H1 (cell line): ENCODE results near the gene ZBTB38. TPM values are rescaled to one million over a fixed set of nuclear protein-coding genes. Genes with fewer than 3 reads are reported as not detected.

Experiments
- CTCF ChIA-PET: fragments of 300-600 bp; sonication (Branson Sonifier 250); formaldehyde crosslinking; loops from one replicate; lab custom pipeline; 2021; ENCODE audit not compliant: partially characterized antibody; lab: Charles Lee
- POLR2A ChIA-PET: fragments of 300-600 bp; sonication (Branson Sonifier 250); formaldehyde crosslinking; loops from one replicate; lab custom pipeline; 2021; ENCODE audit warnings: inconsistent platforms; ENCODE audit not compliant: partially characterized antibody; lab: Charles Lee
- DNase-seq, 2 experiments: peaks; one replicate each; pipeline versions ENCODE4 v3.0.0 to v3.0.0-alpha.2; 2010 to 2022; ENCODE audit warnings: low spot score in 2 of 2, low read depth in 1 of 2, mixed read lengths in 1 of 2
- FAIRE-seq: peaks from 2 replicates; lab custom pipeline; 2011; peaks lifted over from hg19 to GRCh38; lab: Jason Lieb, UNC
- H2AFZ ChIP-seq: 2 replicates; pipeline ENCODE4 v1.8.1; 2012; ENCODE audit warnings: low read length, inconsistent platforms
- H2AK5ac ChIP-seq: 2 replicates; pipeline ENCODE4 v1.6.1; 2013; ENCODE audit warnings: low read depth, low read length
- H2BK120ac ChIP-seq: replicated peaks from 2 replicates; pipeline ENCODE3; 2013; ENCODE audit warnings: low read depth, low read length, inconsistent platforms
- H2BK12ac ChIP-seq: 2 replicates; pipeline ENCODE4 v1.6.1; 2013; ENCODE audit warnings: low read depth, low read length
- H2BK15ac ChIP-seq: 2 replicates; pipeline ENCODE4 v1.6.1; 2013; ENCODE audit warnings: low read length
- H2BK20ac ChIP-seq: 2 replicates; pipeline ENCODE4 v1.6.1; 2013; ENCODE audit warnings: low read length
- H2BK5ac ChIP-seq: 2 replicates; pipeline ENCODE4 v1.6.1; 2013; ENCODE audit warnings: low read depth, low read length
- H3K14ac ChIP-seq: 2 replicates; pipeline ENCODE4 v1.6.1; 2013; ENCODE audit warnings: inconsistent platforms; ENCODE audit not compliant: insufficient read length
- H3K18ac ChIP-seq: 2 replicates; pipeline ENCODE4 v1.6.1; 2013; ENCODE audit warnings: low read length; ENCODE audit errors: extremely low read depth
- H3K23ac ChIP-seq: 2 replicates; pipeline ENCODE4 v1.6.1; 2013; ENCODE audit warnings: inconsistent platforms; ENCODE audit not compliant: insufficient read length
- H3K23me2 ChIP-seq: 2 replicates; pipeline ENCODE4 v1.6.1; 2013; ENCODE audit warnings: low read depth, low read length
- H3K27ac ChIP-seq: 2 replicates; pipeline ENCODE4 v1.6.1; 2011; ENCODE audit warnings: low read depth, low read length, inconsistent platforms
- H3K27me3 ChIP-seq, 4 experiments: replicated peaks in 1 of 4; 1 replicate in 1 of 4; 2 replicates in 3 of 4; pipeline versions ENCODE4 v1.6.1 to v1.8.1; 2011 to 2013; ENCODE audit warnings: low read length in 3 of 4, mild to moderate bottlenecking in 3 of 4, inconsistent platforms in 2 of 4, mixed read lengths in 2 of 4, moderate library complexity in 1 of 4; ENCODE audit not compliant: control insufficient read depth in 3 of 4, insufficient read depth in 3 of 4; ENCODE audit errors: extremely low read depth in 1 of 4
- H3K36me3 ChIP-seq, 4 experiments: 2 replicates each; pipeline versions ENCODE4 v1.6.1 to v1.8.1; 2011 to 2013; ENCODE audit warnings: mild to moderate bottlenecking in 4 of 4, low read length in 3 of 4, moderate library complexity in 2 of 4, control low read depth in 1 of 4, inconsistent platforms in 1 of 4; ENCODE audit not compliant: insufficient read depth in 4 of 4, control insufficient read depth in 2 of 4
- H3K4ac ChIP-seq: replicated peaks from 2 replicates; pipeline ENCODE3; 2013; ENCODE audit warnings: low read length, low read depth, mixed read lengths, inconsistent platforms; ENCODE audit not compliant: insufficient read length
- H3K4me1 ChIP-seq, 4 experiments: replicated peaks in 1 of 4; 1 replicate in 1 of 4; 2 replicates in 3 of 4; pipeline versions ENCODE4 v1.6.1 to v1.8.1; 2011 to 2013; ENCODE audit warnings: low read length in 3 of 4, inconsistent platforms in 2 of 4, mixed read lengths in 1 of 4; ENCODE audit not compliant: insufficient read depth in 4 of 4, control insufficient read depth in 3 of 4
- H3K4me2 ChIP-seq, 2 experiments: 2 replicates each; pipeline versions ENCODE4 v1.6.1 to v1.8.1; 2011 to 2013; ENCODE audit warnings: low read depth in 2 of 2, low read length in 2 of 2, control low read depth in 1 of 2, inconsistent platforms in 1 of 2, mild to moderate bottlenecking in 1 of 2; ENCODE audit not compliant: insufficient read depth in 1 of 2
- H3K4me3 ChIP-seq, 4 experiments: fragments of 200-600, 300-600 bp in 1 of 4; sonication (generic), shearing (Covaris generic), sonication (Bioruptor Twin) in 1 of 4; 2 replicates each; pipeline versions ENCODE4 v1.5.1 to v1.8.1; 2011 to 2016; ENCODE audit warnings: low read length in 4 of 4, low read depth in 3 of 4, control low read depth in 2 of 4, inconsistent platforms in 2 of 4, mild to moderate bottlenecking in 2 of 4, mixed read lengths in 1 of 4, moderate library complexity in 1 of 4; ENCODE audit not compliant: insufficient read depth in 2 of 4; ENCODE audit errors: extremely low read depth in 1 of 4
- H3K56ac ChIP-seq: replicated peaks from 2 replicates; pipeline ENCODE3; 2013; ENCODE audit warnings: low read depth, mild to moderate bottlenecking, mixed read lengths, low read length, inconsistent platforms; ENCODE audit not compliant: insufficient read length
- H3K79me1 ChIP-seq: 2 replicates; pipeline ENCODE4 v1.6.1; 2013; ENCODE audit warnings: low read depth, low read length, control low read depth
- H3K79me2 ChIP-seq, 2 experiments: 2 replicates each; pipeline versions ENCODE4 v1.6.1 to v1.8.1; 2012 to 2013; ENCODE audit warnings: low read length in 2 of 2, mild to moderate bottlenecking in 2 of 2, inconsistent platforms in 1 of 2; ENCODE audit not compliant: insufficient read depth in 2 of 2, control insufficient read depth in 1 of 2
- H3K9ac ChIP-seq, 4 experiments: replicated peaks in 1 of 4; 1 replicate in 1 of 4; 2 replicates in 3 of 4; pipeline versions ENCODE4 v1.6.1 to v1.8.1; 2011 to 2013; ENCODE audit warnings: low read depth in 3 of 4, low read length in 3 of 4, control low read depth in 2 of 4, mild to moderate bottlenecking in 2 of 4, moderate library complexity in 2 of 4, inconsistent platforms in 1 of 4; ENCODE audit errors: extremely low read depth in 1 of 4
- H3K9me3 ChIP-seq, 2 experiments: 2 replicates each; pipeline versions ENCODE4 v1.6.1 to v1.8.1; 2012 to 2013; ENCODE audit warnings: mild to moderate bottlenecking in 2 of 2, moderate library complexity in 2 of 2, control low read depth in 1 of 2, inconsistent platforms in 1 of 2, low read depth in 1 of 2, low read length in 1 of 2, mixed read lengths in 1 of 2; ENCODE audit not compliant: insufficient read depth in 2 of 2
- H4K20me1 ChIP-seq, 2 experiments: replicated peaks in 1 of 2; 2 replicates each; pipeline versions ENCODE3 to v1.8.1; 2011 to 2013; ENCODE audit warnings: inconsistent platforms in 2 of 2, low read length in 2 of 2, mild to moderate bottlenecking in 1 of 2; ENCODE audit not compliant: insufficient read depth in 2 of 2, control insufficient read depth in 1 of 2
- H4K5ac ChIP-seq: 2 replicates; pipeline ENCODE4 v1.6.1; 2013; ENCODE audit warnings: low read length, low read depth, mixed read lengths, inconsistent platforms; ENCODE audit not compliant: insufficient read length
- H4K8ac ChIP-seq: 2 replicates; pipeline ENCODE4 v1.8.0; 2013; ENCODE audit warnings: mild to moderate bottlenecking, moderate library complexity, low read length, inconsistent platforms; ENCODE audit not compliant: insufficient read depth; ENCODE audit errors: extremely low read depth
- H4K91ac ChIP-seq: replicated peaks from 2 replicates; pipeline ENCODE3; 2013; ENCODE audit warnings: low read length, mixed read lengths, inconsistent platforms; ENCODE audit not compliant: insufficient read length
- CBX5 ChIP-seq: fragments of 300-800, 300-1000 bp; sonication (generic); IDR thresholded peaks from 2 replicates; pipeline ENCODE4 v1.7.1; 2016; ENCODE audit warnings: antibody characterized with exemption, low read length, low read depth
- HDAC2 ChIP-seq, 2 experiments: fragments of 300-600 bp in 1 of 2; sonication (generic) in 1 of 2; IDR thresholded peaks; 2 replicates each; pipeline ENCODE4 v1.6.1; 2011 to 2012; ENCODE audit warnings: low read depth in 2 of 2, low read length in 2 of 2, mild to moderate bottlenecking in 2 of 2, moderate library complexity in 2 of 2, borderline replicate concordance in 1 of 2, inconsistent platforms in 1 of 2
- PHF8 ChIP-seq: fragments of 200-600 bp; sonication (generic); conservative IDR thresholded peaks from 2 replicates; pipeline ENCODE4 v1.7.1; 2012; ENCODE audit warnings: low read depth, mild to moderate bottlenecking, inconsistent platforms, low read length, moderate library complexity
- RBBP5 ChIP-seq: IDR thresholded peaks from 2 replicates; pipeline ENCODE4 v1.7.1; 2012; ENCODE audit warnings: low read depth, mild to moderate bottlenecking, inconsistent platforms, low read length, moderate library complexity, borderline replicate concordance
- RFX5 ChIP-seq: IDR thresholded peaks from 2 replicates; pipeline ENCODE4 v1.6.1; 2011; ENCODE audit warnings: low read depth, low read length, improper control_type of control experiment, borderline replicate concordance
- RXRA ChIP-seq: IDR thresholded peaks from 2 replicates; pipeline ENCODE4 v1.6.1; 2011; ENCODE audit warnings: low read depth, mild to moderate bottlenecking, low read length, moderate library complexity; ENCODE audit not compliant: insufficient read depth
- SAP30 ChIP-seq: fragments of 300-600 bp; sonication (generic); IDR thresholded peaks from 2 replicates; pipeline ENCODE4 v1.7.1; 2012; ENCODE audit warnings: low read length, moderate library complexity, mild to moderate bottlenecking, inconsistent platforms; ENCODE audit not compliant: insufficient read depth, insufficient replicate concordance
- SP1 ChIP-seq: IDR thresholded peaks from 2 replicates; pipeline ENCODE4 v1.6.1; 2011; ENCODE audit warnings: low read depth, low read length
- TAF1 ChIP-seq: IDR thresholded peaks from 2 replicates; pipeline ENCODE4 v1.6.1; 2011; ENCODE audit warnings: mild to moderate bottlenecking, low read depth, low read length
- TEAD4 ChIP-seq: IDR thresholded peaks from 2 replicates; pipeline ENCODE4 v1.6.1; 2012; ENCODE audit warnings: low read depth, low read length, inconsistent platforms, mixed read lengths
- ZNF274 ChIP-seq: IDR thresholded peaks from 2 replicates; pipeline ENCODE4 v1.7.0; 2012; ENCODE audit warnings: low read length, borderline replicate concordance; ENCODE audit errors: extremely low read depth
- WGBS, 2 experiments: shearing (Covaris generic) in 1 of 2; methylation state at CpG; one replicate each; pipeline versions ENCODE4 v1.1.6 to v1.1.7; 2013 to 2015; ENCODE audit warnings: low lambda C conversion rate in 2 of 2, mixed read lengths in 2 of 2, inconsistent platforms in 1 of 2, low coverage in 1 of 2, missing lambda C conversion rate in 1 of 2; ENCODE audit not compliant: insufficient replicate concordance in 2 of 2, insufficient coverage in 1 of 2, insufficient read length in 1 of 2; ENCODE audit errors: extremely low coverage in 1 of 2, missing lambda C conversion rate in 1 of 2; 5-methylcytosine and 5-hydroxymethylcytosine counted together
- polyA plus RNA-seq, 7 experiments: library from polyadenylated mRNA; depleted of rRNA in 3 of 7; stranded (reverse) in 5 of 7; unstranded in 2 of 7; fragments of >200 nt in 5 of 7; fragments of 200-250 nt in 2 of 7; gene quantifications; 1 replicate in 5 of 7; 2 replicates in 1 of 7; 4 replicates in 1 of 7; pipeline versions ENCODE4 v1.2.1 to v1.2.3, GENCODE V29; 2011 to 2013; ENCODE audit warnings: missing spikeins in 2 of 7, mixed read lengths in 2 of 7
- total RNA-seq: library from RNA; stranded (reverse); fragmentation: NEBNext Ultra II Directional; extraction: Animal tissue kit (Norgen Biotek cat#: 25700); gene quantifications from 2 replicates; pipeline ENCODE4 v1.2.1, GENCODE V29; 2021
- TF ChIP-seq, protein P1 (sequence below): IDR thresholded peaks from 2 replicates; pipeline ENCODE4 v1.6.1; 2011; ENCODE audit warnings: low read length, improper control_type of control experiment

The ZBTB38 gene
- total and polyA plus RNA-seq, 2 of the 8 experiments (the other 6 are each of a cell fraction or from before 2014, with no cell fraction given) = 4.4 to 10.5 TPM

- 87% methylated on average over 3 of the region's 3 CpGs; no CpG with 5 or more reads in 1 of the 2 experiments for WGBS, 2 experiments
- TF ChIP-seq RFX5 (no peak), ZNF274 (no peak), SP1 (no peak), PHF8 (no peak), RXRA (no peak), HDAC2 (IDR thresholded peaks at IDR 0.05; ENCODE audit: borderline replicate concordance in 1 of 2, low read depth in 2 of 2, low read length in 2 of 2) (no peak), CBX5 (no peak), TAF1 (no peak), RBBP5 (no peak), SAP30 (no peak), TEAD4 (no peak)
- TF ChIP-seq, protein P1, sequence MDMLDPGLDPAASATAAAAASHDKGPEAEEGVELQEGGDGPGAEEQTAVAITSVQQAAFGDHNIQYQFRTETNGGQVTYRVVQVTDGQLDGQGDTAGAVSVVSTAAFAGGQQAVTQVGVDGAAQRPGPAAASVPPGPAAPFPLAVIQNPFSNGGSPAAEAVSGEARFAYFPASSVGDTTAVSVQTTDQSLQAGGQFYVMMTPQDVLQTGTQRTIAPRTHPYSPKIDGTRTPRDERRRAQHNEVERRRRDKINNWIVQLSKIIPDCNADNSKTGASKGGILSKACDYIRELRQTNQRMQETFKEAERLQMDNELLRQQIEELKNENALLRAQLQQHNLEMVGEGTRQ = no peak
Observed at GRCh38 chr3:141415953-141416352, 47.6 kb downstream of the ZBTB38 start.

More at GRCh38 chr3:141415953-141416352, 47.6 kb downstream of the ZBTB38 start:
- H2BK15ac ChIP-seq = no peak overlapping the region
- FAIRE-seq (no peak), DNase-seq (no peak)
- POLR2A ChIA-PET = interaction anchor here (1.5 kb wide), 1 partner anchor 10 kb away, joined by 4 read pairs; no protein-coding TSS in a partner anchor
- H3K23me2 ChIP-seq = no peaks in the 10 kb centered on the region
- no peaks in the 10 kb centered on the region; a peak in 2 of 7 replicates for H3K4me1 ChIP-seq
- H2BK12ac ChIP-seq = no peak overlapping the region
- H3K79me1 ChIP-seq = no peaks in the 10 kb centered on the region
- no peaks in the 10 kb centered on the region for H3K36me3 ChIP-seq
- H3K23ac ChIP-seq = no peak overlapping the region
- H4K8ac ChIP-seq = no peak overlapping the region
- no peak overlapping the region for H3K56ac ChIP-seq
- H3K27me3 ChIP-seq = peaks cover 0 to 5% (median 2%) of the 10 kb centered on the region in 4 experiments; a peak in 4 of 7 replicates
- H2AFZ ChIP-seq = no peak overlapping the region
- H2BK120ac ChIP-seq = no peak overlapping the region
- H3K4me3 ChIP-seq = no peak overlapping the region
- H3K79me2 ChIP-seq = no peaks in the 10 kb centered on the region
- CTCF ChIA-PET = interaction anchor here (0.6 to 1.8 kb wide), 10 partner anchors 10 to 100 kb away, joined by 3 to 6 read pairs (median 3); no protein-coding TSS in a partner anchor
- no peak overlapping the region for H4K5ac ChIP-seq
- no peak overlapping the region for H3K4me2 ChIP-seq
- H2BK20ac ChIP-seq = no peak overlapping the region
- no peak overlapping the region for H2AK5ac ChIP-seq
- H3K14ac ChIP-seq = no peak overlapping the region
- H4K20me1 ChIP-seq = no peaks in the 10 kb centered on the region
- no peak overlapping the region for H3K9ac ChIP-seq
- H3K27ac ChIP-seq = no peak overlapping the region
- H3K4ac ChIP-seq = no peak overlapping the region
- H3K18ac ChIP-seq = no peak overlapping the region
- H2BK5ac ChIP-seq = no peak overlapping the region
- H4K91ac ChIP-seq = no peak overlapping the region
- no peaks in the 10 kb centered on the region for H3K9me3 ChIP-seq
